Central memory CD8-positive, alpha-beta T cell (primary cell): ENCODE data around the gene DOLPP1.

Experiments used
- ATAC-seq: fragments of 150-1000 bp; cut with Tn5 transposase; replicated peaks from 2 replicates; pipeline ENCODE4 v1.10.0; 2022; ENCODE audit warnings: mild to moderate bottlenecking, moderate FRiP score, moderate number of reproducible peaks; ENCODE audit not compliant: poor library complexity, severe bottlenecking; ENCODE audit errors: extremely low read depth
- DNase-seq, 2 donors: peaks; one replicate each; pipeline ENCODE4 v3.0.0; 2021; ENCODE audit warnings: low spot score in 2 of 2
- H3K27ac Mint-ChIP-seq: one replicate; pipeline ENCODE4 v1.8.0; 2022; ENCODE audit warnings: low read depth, mild to moderate bottlenecking, moderate library complexity, mixed read lengths
- H3K27me3 Mint-ChIP-seq: one replicate; pipeline ENCODE4 v1.8.0; 2022; ENCODE audit warnings: mixed read lengths
- H3K36me3 Mint-ChIP-seq: one replicate; pipeline ENCODE4 v1.8.0; 2022; ENCODE audit warnings: mild to moderate bottlenecking, moderate library complexity, mixed read lengths; ENCODE audit not compliant: insufficient read depth
- H3K4me1 Mint-ChIP-seq: one replicate; pipeline ENCODE4 v1.8.0; 2022; ENCODE audit warnings: mixed read lengths
- H3K4me3 Mint-ChIP-seq: one replicate; pipeline ENCODE4 v1.8.0; 2022; ENCODE audit warnings: mild to moderate bottlenecking, moderate library complexity, mixed read lengths
- H3K9me3 Mint-ChIP-seq: one replicate; pipeline ENCODE4 v1.8.0; 2022; ENCODE audit warnings: mixed read lengths

Gene DOLPP1

GRCh38 chr9:129070696-129071525 is 10.0 kb upstream of the DOLPP1 start:
- Mint-ChIP-seq H3K27ac (no peak overlapping the region), H3K9me3 (no peaks in the 10 kb centered on the region), H3K36me3 (peaks cover 13% of the 10 kb centered on the region), H3K27me3 (no peaks in the 10 kb centered on the region), H3K4me1 (peaks cover 11% of the 10 kb centered on the region), H3K4me3 (no peak overlapping the region)
- no peak for ATAC-seq
- DNase-seq, result no peak

DNA sequence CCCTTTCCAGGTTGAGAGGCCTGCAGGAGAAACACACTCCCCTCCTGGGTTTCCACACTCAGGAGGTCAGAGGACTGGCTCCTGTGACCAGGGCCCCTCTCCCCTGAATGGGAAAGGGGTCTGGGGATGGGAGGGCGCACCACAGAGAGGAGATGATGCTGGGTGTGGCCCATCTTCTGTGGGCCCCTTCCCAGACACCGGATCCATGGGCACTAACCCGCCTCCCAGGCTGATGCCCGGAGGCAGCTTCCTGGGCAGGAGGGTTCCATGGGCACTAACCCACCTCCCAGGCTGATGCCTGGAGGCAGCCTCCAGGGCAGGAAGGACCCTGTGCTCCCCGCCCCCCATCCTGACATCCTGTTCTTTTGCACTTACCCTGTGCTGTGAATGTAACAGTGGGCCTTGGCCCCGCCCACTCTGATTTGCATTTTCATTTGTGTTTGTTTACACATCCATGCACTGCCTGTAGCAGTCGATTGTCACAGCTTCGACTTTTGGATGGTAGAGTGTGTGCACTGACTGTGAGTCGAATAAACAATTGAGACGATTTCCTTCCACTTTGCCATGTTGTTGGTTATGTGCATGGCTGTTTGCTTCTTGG is 9.3 kb upstream of the DOLPP1 start:
- DNase-seq (no peak), ATAC-seq (no peak)
- H3K27me3 Mint-ChIP-seq, result no peaks in the 10 kb centered on the region
- no peak overlapping the region for H3K27ac Mint-ChIP-seq
- H3K9me3 Mint-ChIP-seq, result no peaks in the 10 kb centered on the region
- peaks cover 12% of the 10 kb centered on the region for H3K36me3 Mint-ChIP-seq
- H3K4me1 Mint-ChIP-seq, result peaks cover 11% of the 10 kb centered on the region
- no peak overlapping the region for H3K4me3 Mint-ChIP-seq

DNA sequence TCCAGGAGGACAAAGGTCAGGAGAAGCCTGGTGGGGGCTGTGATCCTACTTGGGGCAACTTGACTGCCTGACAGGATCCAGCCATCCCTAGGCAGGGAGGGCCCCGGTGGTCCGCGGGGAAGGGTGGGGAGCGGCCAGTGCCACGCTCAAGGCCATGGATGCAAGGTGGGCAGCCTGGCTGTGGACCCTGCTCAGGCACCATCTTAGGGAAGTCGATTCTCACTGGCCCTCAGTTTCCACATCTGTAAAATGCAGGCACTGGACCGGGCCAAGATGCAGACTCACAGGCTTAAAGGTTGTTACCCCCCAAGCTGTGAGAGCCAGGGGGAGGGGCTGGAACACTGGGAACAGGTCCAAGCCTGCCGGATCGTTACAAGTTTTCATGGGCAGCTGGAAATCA is 8.7 kb upstream of the DOLPP1 start:
- ATAC-seq (no peak), DNase-seq (no peak)
- H3K4me1 Mint-ChIP-seq, result peaks cover 11% of the 10 kb centered on the region
- no peak overlapping the region for H3K27ac Mint-ChIP-seq
- no peaks in the 10 kb centered on the region for H3K9me3 Mint-ChIP-seq
- H3K27me3 Mint-ChIP-seq, result no peaks in the 10 kb centered on the region
- no peak overlapping the region for H3K4me3 Mint-ChIP-seq
- peaks cover 10% of the 10 kb centered on the region for H3K36me3 Mint-ChIP-seq

DNA sequence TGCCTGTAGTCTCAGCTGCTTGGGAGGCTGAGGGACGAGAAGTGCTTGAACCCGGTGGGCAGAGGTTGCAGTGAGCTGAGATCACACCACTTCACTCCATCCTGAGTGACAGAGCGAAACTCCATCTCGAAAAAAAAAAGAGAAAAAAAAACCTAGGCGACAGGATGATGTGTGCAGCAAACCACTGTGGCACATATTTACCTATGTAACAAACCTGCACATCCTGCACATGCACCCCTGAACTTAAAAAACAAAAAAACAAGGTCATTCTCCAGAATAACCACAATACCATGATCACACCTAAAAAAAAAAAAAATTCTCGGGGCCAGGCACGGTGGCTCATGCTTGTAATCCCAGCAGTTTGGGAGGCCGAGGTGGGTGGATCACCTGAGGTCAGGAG is 7.5 kb upstream of the DOLPP1 start:
- Mint-ChIP-seq H3K4me3 (no peak overlapping the region), H3K27me3 (no peaks in the 10 kb centered on the region), H3K27ac (peak overlapping the region; percentile 64), H3K4me1 (peaks cover 11% of the 10 kb centered on the region), H3K36me3 (peaks cover 9% of the 10 kb centered on the region), H3K9me3 (no peaks in the 10 kb centered on the region)
- DNase-seq (no peak), ATAC-seq (no peak)

- H3K27me3 Mint-ChIP-seq, result no peaks in the 10 kb centered on the region
- no peak for DNase-seq
- peaks cover 7% of the 10 kb centered on the region for H3K36me3 Mint-ChIP-seq
- no peak overlapping the region for H3K4me3 Mint-ChIP-seq
- ATAC-seq, result no peak
- no peak overlapping the region for H3K27ac Mint-ChIP-seq
- H3K4me1 Mint-ChIP-seq, result peaks cover 11% of the 10 kb centered on the region
- H3K9me3 Mint-ChIP-seq, result no peaks in the 10 kb centered on the region
Measured at GRCh38 chr9:129074106-129074505, 6.8 kb upstream of the DOLPP1 start.

GRCh38 chr9:129075996-129076639 is 4.8 kb upstream of the DOLPP1 start:
- no peak for ATAC-seq
- Mint-ChIP-seq H3K36me3 (peaks cover 12% of the 10 kb centered on the region), H3K4me3 (no peak overlapping the region), H3K27ac (peak overlapping the region; percentile 55), H3K4me1 (peaks cover 11% of the 10 kb centered on the region), H3K9me3 (no peaks in the 10 kb centered on the region), H3K27me3 (no peaks in the 10 kb centered on the region)
- no peak for DNase-seq

DNA sequence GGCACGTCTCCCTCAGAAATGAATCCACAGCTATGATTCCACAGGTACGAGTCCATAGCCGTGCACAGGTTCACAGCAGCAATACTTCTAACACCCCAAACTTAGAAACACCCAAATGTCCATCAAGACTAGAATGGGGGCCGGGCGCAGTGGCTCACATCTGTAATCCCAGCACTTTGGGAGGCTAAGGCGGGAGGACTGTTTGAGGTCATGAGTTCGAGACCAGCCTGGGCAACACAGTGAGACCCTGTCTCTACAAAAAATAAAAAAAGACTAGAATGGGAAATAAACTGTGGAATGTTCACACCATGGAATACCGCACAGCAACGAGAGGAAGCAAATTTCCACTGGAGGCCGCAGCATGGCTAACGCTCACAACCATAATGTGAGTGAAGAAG is 4.3 kb upstream of the DOLPP1 start:
- H3K36me3 Mint-ChIP-seq, result peaks cover 17% of the 10 kb centered on the region
- no peaks in the 10 kb centered on the region for H3K9me3 Mint-ChIP-seq
- H3K27ac Mint-ChIP-seq, result peak overlapping the region; percentile 55
- H3K27me3 Mint-ChIP-seq, result no peaks in the 10 kb centered on the region
- ATAC-seq, result no peak
- DNase-seq, result no peak
- peaks cover 11% of the 10 kb centered on the region for H3K4me1 Mint-ChIP-seq
- no peak overlapping the region for H3K4me3 Mint-ChIP-seq

DNA sequence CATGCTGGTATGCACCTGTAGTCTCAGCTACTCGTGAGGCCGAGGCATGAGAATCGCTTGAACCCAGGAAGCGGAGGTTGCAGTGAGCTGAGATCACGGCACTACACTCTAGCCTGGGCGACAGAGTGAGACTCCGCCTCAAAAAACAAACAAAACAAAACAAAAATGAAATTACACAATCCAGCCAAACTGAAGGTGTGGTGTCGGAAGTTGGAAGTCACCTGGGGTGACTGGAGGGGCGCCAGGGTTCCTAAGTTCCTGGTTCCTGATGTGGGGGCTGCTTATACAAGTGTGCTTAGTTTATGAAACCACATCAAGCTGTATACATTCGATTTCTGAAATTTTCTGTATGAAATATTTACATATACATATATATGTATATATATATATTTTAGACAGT is 3.7 kb upstream of the DOLPP1 start:
- ATAC-seq (no peak), DNase-seq (no peak)
- H3K36me3 Mint-ChIP-seq, result peaks cover 16% of the 10 kb centered on the region
- peaks cover 11% of the 10 kb centered on the region for H3K4me1 Mint-ChIP-seq
- H3K4me3 Mint-ChIP-seq, result no peak overlapping the region
- H3K9me3 Mint-ChIP-seq, result no peaks in the 10 kb centered on the region
- no peak overlapping the region for H3K27ac Mint-ChIP-seq
- H3K27me3 Mint-ChIP-seq, result no peaks in the 10 kb centered on the region

DNA sequence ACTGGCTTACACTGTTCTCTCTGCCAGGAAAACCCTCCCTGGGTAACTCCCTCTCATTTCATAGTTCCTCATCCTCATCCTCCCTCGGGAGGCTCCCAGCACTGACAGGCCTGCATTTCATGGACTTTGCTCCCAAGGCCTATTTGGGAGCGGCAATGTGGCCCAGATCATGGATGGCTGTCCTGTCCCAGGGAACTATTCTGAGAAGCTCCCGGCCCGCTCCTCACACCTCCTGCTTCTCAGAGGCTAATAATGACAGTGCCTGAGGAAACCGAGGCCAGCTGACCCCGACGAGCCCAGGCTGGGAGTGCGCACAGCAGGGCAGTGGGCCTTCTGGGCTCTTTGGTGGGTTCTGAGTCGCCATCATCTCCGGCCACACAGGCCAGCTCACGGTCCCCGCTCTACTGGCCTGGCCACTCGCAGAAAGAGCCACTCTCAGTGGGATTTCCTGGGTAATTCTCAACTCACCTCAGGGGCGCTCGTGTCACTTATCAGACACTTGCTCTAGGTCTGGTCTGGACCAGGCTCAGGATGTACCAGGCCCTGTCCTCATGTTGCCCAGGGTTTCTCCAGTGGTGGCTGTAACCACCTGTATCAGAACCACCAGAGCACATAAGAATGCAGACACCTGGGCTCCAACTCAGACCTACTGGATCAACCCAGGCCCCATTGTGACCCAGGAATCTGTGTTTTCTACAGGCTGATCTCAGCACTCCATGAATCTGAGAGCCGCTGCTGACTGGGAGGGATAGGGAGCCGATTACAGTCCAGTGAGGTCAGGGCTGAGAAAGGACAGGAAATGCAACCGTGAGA is 2.0 kb upstream of the DOLPP1 start:
- no peak overlapping the region for H3K27ac Mint-ChIP-seq
- H3K4me3 Mint-ChIP-seq, result peak overlapping the region; percentile 85
- H3K9me3 Mint-ChIP-seq, result no peaks in the 10 kb centered on the region
- H3K4me1 Mint-ChIP-seq, result peaks cover 6% of the 10 kb centered on the region
- H3K27me3 Mint-ChIP-seq, result no peaks in the 10 kb centered on the region
- H3K36me3 Mint-ChIP-seq, result peaks cover 16% of the 10 kb centered on the region
- DNase-seq (no peak), ATAC-seq (no peak)

GRCh38 chr9:129079829-129080228 is 1.1 kb upstream of the DOLPP1 start:
- no peak for ATAC-seq
- Mint-ChIP-seq H3K9me3 (no peaks in the 10 kb centered on the region), H3K4me3 (peak overlapping the region; percentile 85), H3K4me1 (peaks cover 6% of the 10 kb centered on the region), H3K27me3 (no peaks in the 10 kb centered on the region), H3K27ac (no peak overlapping the region), H3K36me3 (peaks cover 16% of the 10 kb centered on the region)
- no peak for DNase-seq

DNA sequence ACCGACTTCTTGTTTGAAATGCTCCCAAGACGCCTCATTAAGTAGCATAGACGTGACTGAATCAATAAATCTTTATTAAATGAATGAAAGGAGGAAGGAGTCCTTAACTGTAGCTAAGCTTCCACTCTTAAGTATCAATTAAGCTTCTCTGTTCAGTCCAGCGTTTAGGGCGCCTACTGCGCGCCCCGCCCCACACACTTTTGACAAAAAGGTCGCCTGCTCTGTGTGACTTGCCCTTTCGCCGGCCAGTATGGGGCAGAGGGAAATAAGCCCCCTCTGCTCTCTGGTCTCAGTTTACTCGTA is 662 bp upstream of the DOLPP1 start:
- ATAC-seq (no peak), DNase-seq (no peak)
- peaks cover 18% of the 10 kb centered on the region for H3K36me3 Mint-ChIP-seq
- peaks cover 6% of the 10 kb centered on the region for H3K4me1 Mint-ChIP-seq
- no peaks in the 10 kb centered on the region for H3K27me3 Mint-ChIP-seq
- H3K9me3 Mint-ChIP-seq, result no peaks in the 10 kb centered on the region
- peak overlapping the region; percentile 88 for H3K27ac Mint-ChIP-seq
- H3K4me3 Mint-ChIP-seq, result peak overlapping the region; percentile 85

DNA sequence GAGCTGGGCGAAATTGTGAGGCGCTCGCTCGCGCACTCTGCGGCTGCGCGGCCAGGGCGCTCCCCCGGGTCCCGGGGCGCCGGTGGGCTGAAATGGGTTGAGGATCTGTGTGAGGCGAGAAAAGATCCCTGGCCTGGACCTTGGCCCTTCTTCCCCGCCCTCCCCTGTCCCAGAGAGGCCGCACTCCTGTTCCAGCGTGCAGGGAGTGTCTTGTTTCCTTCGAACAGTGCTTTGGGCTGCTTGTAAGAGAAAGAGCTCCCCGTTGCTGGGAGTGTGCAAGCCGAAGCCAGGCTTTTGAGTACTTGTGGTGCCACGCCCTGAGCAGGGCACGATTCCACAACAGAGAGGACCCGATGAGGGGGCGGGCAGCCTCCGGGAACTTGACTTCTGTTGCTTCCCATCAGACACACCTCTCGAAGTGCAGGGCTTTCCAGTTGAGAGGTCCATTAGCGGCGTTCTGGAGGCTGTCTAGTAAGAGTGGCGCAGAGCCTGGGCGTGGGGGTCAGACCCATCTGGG is 535 bp downstream of the DOLPP1 start:
- Mint-ChIP-seq H3K4me1 (peaks cover 6% of the 10 kb centered on the region), H3K4me3 (peak overlapping the region; percentile 85), H3K27ac (peak overlapping the region; percentile 88), H3K36me3 (peaks cover 20% of the 10 kb centered on the region), H3K27me3 (no peaks in the 10 kb centered on the region), H3K9me3 (no peaks in the 10 kb centered on the region)
- ATAC-seq (no peak), DNase-seq (peak in 1 of 2 donors; percentile 14)
